KMS-11 (cell line): ENCODE data around the gene YPEL2.

Experiments
- H2AFZ ChIP-seq: fragments of 200-600 bp; sonication (generic); 2 replicates; pipeline ENCODE4 v1.6.1; 2016; ENCODE audit warnings: antibody characterized with exemption, mixed run types, low read depth
- H3K27ac ChIP-seq: fragments of 200-600 bp; sonication (generic); 2 replicates; pipeline ENCODE4 v1.6.1; 2016; ENCODE audit warnings: mild to moderate bottlenecking, mixed run types
- H3K27me3 ChIP-seq: fragments of 200-600 bp; sonication (generic); 2 replicates; pipeline ENCODE4 v1.6.1; 2017; ENCODE audit warnings: mild to moderate bottlenecking, low read depth, mixed run types, moderate library complexity; ENCODE audit not compliant: insufficient read depth
- H3K36me3 ChIP-seq: fragments of 200-600 bp; sonication (generic); 2 replicates; pipeline ENCODE4 v1.6.1; 2017; ENCODE audit warnings: mild to moderate bottlenecking, mixed run types; ENCODE audit not compliant: insufficient read depth
- H3K4me1 ChIP-seq: fragments of 200-600 bp; sonication (generic); 2 replicates; pipeline ENCODE4 v1.6.1; 2016; ENCODE audit warnings: mild to moderate bottlenecking, low read depth, mixed run types; ENCODE audit not compliant: poor library complexity, severe bottlenecking
- H3K4me2 ChIP-seq: fragments of 200-600 bp; sonication (generic); 2 replicates; pipeline ENCODE4 v1.7.0; 2016; ENCODE audit warnings: mild to moderate bottlenecking, mixed run types
- H3K4me3 ChIP-seq: fragments of 200-600 bp; sonication (generic); IDR thresholded peaks from 2 replicates; pipeline ENCODE4 v1.6.1; 2017; ENCODE audit warnings: low read depth, low read length, mixed read lengths; ENCODE audit not compliant: insufficient read depth
- H3K79me2 ChIP-seq: fragments of 200-600 bp; sonication (generic); 2 replicates; pipeline ENCODE4 v1.6.1; 2016; ENCODE audit warnings: low read depth, mixed run types; ENCODE audit not compliant: insufficient read depth
- H3K9ac ChIP-seq: fragments of 200-600 bp; sonication (generic); 2 replicates; pipeline ENCODE4 v1.6.1; 2016; ENCODE audit warnings: mild to moderate bottlenecking, mixed run types
- H4K20me1 ChIP-seq: fragments of 200-600 bp; sonication (generic); 2 replicates; pipeline ENCODE4 v1.6.1; 2016; ENCODE audit warnings: mild to moderate bottlenecking, mixed run types; ENCODE audit not compliant: insufficient read depth
- TF ChIP-seq, protein P1 (sequence below): fragments of 200-600 bp; sonication (generic); conservative IDR thresholded peaks from 2 replicates; pipeline ENCODE4 v1.6.1; 2017; ENCODE audit warnings: low read depth, mild to moderate bottlenecking, antibody characterized with exemption, low read length, moderate library complexity, mixed read lengths

Gene YPEL2

DNA sequence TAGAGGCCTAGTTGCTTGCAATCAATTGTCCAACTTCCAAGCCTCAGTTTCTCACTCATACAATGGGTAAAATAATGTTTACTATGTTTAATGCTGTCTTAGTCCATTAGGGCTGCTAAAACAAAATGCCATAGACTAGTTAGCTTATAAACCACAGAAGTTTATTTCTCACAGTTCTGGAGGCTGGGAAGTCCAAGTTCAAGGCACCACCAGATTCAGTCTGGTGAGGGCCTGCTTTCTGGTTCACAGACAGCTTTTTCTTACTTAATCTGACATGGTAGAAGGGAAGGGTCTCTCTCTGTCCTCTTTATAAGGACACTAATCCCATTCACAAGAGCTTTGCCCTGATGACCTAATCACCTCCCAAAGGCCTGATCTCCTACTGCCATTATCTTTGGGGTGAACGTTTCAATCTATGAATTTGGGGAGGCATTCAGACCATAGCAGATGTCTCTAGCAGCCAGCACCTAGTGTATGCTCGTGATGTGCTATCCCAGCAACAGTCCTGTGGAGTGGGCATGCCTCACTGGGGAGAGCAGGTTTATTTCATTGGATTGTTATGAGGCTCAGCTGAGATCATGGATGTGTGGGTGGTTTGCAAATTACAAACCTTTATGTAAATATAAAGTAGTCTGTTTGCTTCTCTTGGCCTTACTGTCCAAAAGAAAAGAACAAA, 25.2 kb downstream of the YPEL2 start:
- no peaks in the 10 kb centered on the region for H3K27me3 ChIP-seq
- H3K79me2 ChIP-seq: no peaks in the 10 kb centered on the region
- H3K4me3 ChIP-seq: no peak overlapping the region
- no peaks in the 10 kb centered on the region for H3K36me3 ChIP-seq
- TF ChIP-seq, protein P1, sequence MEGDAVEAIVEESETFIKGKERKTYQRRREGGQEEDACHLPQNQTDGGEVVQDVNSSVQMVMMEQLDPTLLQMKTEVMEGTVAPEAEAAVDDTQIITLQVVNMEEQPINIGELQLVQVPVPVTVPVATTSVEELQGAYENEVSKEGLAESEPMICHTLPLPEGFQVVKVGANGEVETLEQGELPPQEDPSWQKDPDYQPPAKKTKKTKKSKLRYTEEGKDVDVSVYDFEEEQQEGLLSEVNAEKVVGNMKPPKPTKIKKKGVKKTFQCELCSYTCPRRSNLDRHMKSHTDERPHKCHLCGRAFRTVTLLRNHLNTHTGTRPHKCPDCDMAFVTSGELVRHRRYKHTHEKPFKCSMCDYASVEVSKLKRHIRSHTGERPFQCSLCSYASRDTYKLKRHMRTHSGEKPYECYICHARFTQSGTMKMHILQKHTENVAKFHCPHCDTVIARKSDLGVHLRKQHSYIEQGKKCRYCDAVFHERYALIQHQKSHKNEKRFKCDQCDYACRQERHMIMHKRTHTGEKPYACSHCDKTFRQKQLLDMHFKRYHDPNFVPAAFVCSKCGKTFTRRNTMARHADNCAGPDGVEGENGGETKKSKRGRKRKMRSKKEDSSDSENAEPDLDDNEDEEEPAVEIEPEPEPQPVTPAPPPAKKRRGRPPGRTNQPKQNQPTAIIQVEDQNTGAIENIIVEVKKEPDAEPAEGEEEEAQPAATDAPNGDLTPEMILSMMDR: no peak
- H3K27ac ChIP-seq: no peak overlapping the region
- H4K20me1 ChIP-seq: no peaks in the 10 kb centered on the region
- H3K4me2 ChIP-seq: no peak overlapping the region
- no peak overlapping the region for H2AFZ ChIP-seq
- no peaks in the 10 kb centered on the region for H3K4me1 ChIP-seq
- no peak overlapping the region for H3K9ac ChIP-seq

DNA sequence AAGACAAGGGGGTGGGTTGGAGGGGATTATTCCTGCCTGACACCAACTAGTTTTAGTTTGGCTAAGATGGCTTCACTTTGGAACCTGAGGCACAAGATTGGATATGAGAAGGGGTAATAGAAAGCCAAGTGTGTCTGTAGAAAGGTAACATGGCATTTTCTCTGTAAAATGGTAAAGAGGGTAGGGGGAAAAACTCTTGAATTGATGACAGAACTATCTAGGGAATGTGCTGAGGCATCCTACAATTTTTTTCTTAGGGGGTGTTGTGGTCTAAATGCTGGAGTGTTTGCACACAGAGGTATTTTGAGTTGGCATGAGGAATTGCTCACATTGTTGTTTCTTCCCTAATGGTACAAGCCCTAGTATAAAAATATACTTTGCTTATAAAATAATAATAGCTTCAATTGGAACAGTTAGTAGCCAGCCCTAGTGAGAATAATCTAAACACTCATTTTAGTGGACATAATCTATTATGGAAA, 25.8 kb downstream of the YPEL2 start:
- H3K4me1 ChIP-seq: no peaks in the 10 kb centered on the region
- H3K9ac ChIP-seq: no peak overlapping the region
- no peak overlapping the region for H2AFZ ChIP-seq
- no peaks in the 10 kb centered on the region for H3K27me3 ChIP-seq
- H3K36me3 ChIP-seq: no peaks in the 10 kb centered on the region
- no peak overlapping the region for H3K27ac ChIP-seq
- no peaks in the 10 kb centered on the region for H3K79me2 ChIP-seq
- no peaks in the 10 kb centered on the region for H4K20me1 ChIP-seq
- TF ChIP-seq, protein P1: no peak
- H3K4me3 ChIP-seq: no peak overlapping the region
- H3K4me2 ChIP-seq: no peak overlapping the region

- no peak overlapping the region for H3K4me3 ChIP-seq
- H2AFZ ChIP-seq: no peak overlapping the region
- no peaks in the 10 kb centered on the region for H4K20me1 ChIP-seq
- no peaks in the 10 kb centered on the region for H3K36me3 ChIP-seq
- TF ChIP-seq, protein P1: no peak
- no peaks in the 10 kb centered on the region for H3K79me2 ChIP-seq
- no peak overlapping the region for H3K4me2 ChIP-seq
- H3K9ac ChIP-seq: no peak overlapping the region
- H3K27me3 ChIP-seq: no peaks in the 10 kb centered on the region
- H3K27ac ChIP-seq: no peak overlapping the region
- H3K4me1 ChIP-seq: no peaks in the 10 kb centered on the region
These were observed 26.5 kb downstream of the YPEL2 start for GRCh38 chr17:59357929-59358328.

DNA sequence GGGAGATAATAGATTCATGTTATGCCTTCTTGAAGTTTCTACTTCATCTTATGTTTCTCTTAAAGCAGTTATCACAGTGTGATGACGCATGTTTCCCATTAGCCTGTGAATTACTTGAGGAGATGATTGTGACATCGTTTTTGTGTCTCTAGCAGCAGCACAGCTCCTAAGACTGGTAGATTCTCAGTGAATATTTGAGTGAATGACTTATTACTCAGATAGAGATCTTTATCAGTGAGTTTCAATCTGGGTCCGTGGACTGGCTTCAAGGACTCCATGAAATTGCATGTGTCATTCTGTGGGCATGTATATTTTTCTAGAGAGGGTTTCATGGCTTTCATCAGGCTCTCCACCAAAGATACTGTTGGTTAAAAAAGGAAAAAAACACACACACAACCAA, 29.9 kb downstream of the YPEL2 start:
- Histone ChIP-seq H3K36me3 (no peaks in the 10 kb centered on the region), H2AFZ (no peak overlapping the region), H3K9ac (no peak overlapping the region), H3K4me3 (no peak overlapping the region), H3K27me3 (no peaks in the 10 kb centered on the region), H3K4me2 (no peak overlapping the region), H3K4me1 (no peaks in the 10 kb centered on the region), H4K20me1 (no peaks in the 10 kb centered on the region), H3K27ac (no peak overlapping the region), H3K79me2 (no peaks in the 10 kb centered on the region)
- TF ChIP-seq, protein P1: no peak
